Measurements from ENCODE around the gene USP24.

DNA sequence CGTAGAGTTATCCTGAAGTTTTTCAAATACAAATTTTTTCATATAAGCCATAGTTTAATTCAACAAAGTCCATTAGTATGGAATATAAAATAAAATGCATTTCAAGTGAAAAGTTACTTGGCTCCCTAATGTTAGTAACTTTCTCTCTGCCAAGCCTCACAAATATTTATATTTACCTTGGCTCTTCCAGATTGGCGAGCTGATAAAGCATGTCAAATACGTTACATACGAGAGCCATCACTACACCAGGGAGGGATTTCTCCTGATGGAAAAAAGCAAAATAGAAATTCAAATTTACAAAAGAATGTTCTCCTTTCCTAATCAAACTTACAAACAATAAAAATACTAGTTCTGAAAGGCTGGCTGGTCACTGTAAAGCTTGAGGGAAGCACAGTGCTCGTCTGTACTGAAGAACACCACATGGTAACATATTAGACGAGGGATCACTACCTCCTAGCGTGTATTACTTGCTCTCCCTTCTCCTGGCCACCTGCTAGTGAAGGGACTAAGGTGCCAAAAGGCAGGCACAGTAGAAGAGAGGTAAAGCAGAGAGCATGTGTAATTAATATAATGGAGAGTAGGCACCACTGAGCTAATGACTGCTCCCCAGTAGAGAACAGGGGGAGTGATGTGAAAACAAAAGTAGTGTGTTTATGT is 80.9 kb downstream of the USP24 start:
- TF ChIP-seq CTCF (IDR thresholded peaks at IDR 0.05; ENCODE audit: low read depth, low read length) (no peak), EZH2phosphoT487 (IDR thresholded peaks at IDR 0.05; ENCODE audit: low read depth) (no peak)
